ENCODE measurements around the gene SERPINA5.

SERPINA5 gene

GRCh38 chr14:94548999-94549985 lies 31.9 kb upstream of the SERPINA5 start:
- DNase-seq (ENCODE audit: low read depth in 4 of 4, low spot score in 1 of 4) = peak; percentile 20 to 48 (median 40)

GRCh38 chr14:94550041-94550440 lies 31.2 kb upstream of the SERPINA5 start:
- DNase-seq (ENCODE audit: low read depth in 4 of 4, low spot score in 1 of 4) = no peak

DNA sequence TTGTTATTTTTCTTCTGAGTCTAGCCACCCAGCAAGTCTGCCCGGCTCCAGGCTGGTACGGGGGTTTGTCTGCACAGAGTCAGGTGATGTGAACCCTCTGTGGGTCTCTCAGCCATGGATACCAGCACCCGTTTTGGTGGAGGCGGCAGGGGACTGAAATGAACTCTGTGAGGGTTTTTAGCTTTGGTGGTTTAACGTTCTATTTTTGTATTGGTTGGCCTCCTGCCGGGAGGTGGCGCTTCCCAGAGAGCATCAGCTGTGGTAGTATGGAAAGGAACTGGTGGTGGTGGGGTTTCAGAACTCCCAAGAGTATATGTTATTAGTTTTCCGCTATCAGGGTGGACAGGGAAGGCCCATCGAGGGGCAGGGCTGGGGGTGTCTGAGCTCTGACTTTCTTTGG lies 25.2 kb upstream of the SERPINA5 start:
- DNase-seq (ENCODE audit: low read depth in 4 of 4, low spot score in 1 of 4) = no peak

- no peak for DNase-seq (ENCODE audit: low read depth in 4 of 4, low spot score in 1 of 4)
These were observed 23.9 kb upstream of the SERPINA5 start for GRCh38 chr14:94557327-94557726.

DNA sequence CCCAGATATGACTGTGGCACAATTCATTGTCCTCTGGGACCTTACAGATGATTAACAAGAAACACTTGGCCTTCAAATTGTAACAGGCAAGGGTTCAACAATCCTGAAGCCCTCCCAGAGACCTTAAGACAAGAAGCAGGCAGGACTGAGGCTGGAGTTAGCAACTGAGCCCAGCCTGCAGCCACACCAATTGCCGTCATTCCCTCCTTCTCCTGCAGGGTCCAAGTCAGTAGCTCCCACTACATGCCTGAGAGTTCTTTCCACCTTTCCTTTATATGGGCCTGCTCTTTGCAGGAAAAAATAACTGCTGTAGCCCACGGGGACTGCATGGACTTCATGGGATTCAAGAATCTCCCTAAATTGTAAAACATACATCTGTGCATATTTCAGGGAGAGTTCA lies 22.4 kb upstream of the SERPINA5 start:
- no peak for DNase-seq (ENCODE audit: low read depth in 4 of 4, low spot score in 1 of 4)

DNA sequence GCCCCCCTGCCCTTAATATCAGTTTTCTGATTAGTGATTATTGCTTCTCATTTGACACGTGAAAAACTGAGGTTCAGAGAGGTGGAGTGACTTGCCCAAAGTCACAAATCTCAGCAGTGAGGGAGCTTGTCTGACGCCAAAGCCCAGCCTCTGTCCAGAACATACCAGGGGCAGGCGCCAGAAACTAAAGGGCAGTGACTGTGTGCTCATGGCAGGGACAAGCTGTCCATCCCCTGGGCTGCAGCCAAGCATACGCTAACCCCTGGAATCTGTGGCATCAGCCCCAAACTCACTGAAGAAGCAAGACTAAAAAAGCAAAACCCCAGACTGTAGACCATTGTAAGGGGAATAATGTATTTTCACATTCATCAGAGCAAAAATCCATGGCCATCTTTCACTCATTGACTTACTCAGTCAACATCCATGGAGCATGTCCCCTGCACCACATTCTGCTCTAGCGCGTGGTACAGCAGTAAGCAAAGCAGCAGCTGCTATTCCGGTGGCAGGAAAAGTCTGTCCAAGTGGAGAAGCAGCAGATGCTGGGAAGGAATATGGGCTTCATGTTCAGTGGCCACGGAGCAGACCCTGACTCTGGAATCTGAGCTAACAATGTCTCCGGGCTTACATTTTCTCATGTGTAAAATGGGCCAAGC lies 21.5 kb upstream of the SERPINA5 start:
- DNase-seq (ENCODE audit: low read depth in 4 of 4, low spot score in 1 of 4) = no peak

GRCh38 chr14:94560291-94560665 lies 20.9 kb upstream of the SERPINA5 start:
- DNase-seq (ENCODE audit: low read depth in 4 of 4, low spot score in 1 of 4) = no peak

GRCh38 chr14:94560751-94561655 lies 20.2 kb upstream of the SERPINA5 start, which contains the start of gene SERPINA4:
TSS of gene SERPINA4 (plus strand) at chr14:94561442. CDS start at chr14:94563483, 2,041 bp downstream.
- DNase-seq (ENCODE audit: low read depth in 4 of 4, low spot score in 1 of 4) = no peak

DNA sequence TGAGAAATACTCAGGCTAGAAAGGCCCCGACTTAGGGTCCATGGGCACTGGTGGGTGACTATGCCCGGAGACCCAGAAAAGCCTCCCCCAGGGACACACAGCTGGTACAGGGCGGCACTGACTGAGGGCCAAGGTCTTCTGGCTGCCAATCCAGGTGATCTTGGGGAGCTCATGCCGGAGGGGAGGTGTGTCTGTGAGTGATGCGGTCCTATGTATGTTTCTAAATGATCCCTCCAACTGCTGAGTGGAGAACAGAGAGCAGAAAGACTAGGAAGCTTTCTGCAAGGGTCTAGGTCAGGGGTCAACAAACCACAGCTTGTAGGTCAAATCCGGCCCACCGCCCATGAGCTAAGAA lies 19.6 kb upstream of the SERPINA5 start:
- no peak for DNase-seq (ENCODE audit: low read depth in 4 of 4, low spot score in 1 of 4)

DNA sequence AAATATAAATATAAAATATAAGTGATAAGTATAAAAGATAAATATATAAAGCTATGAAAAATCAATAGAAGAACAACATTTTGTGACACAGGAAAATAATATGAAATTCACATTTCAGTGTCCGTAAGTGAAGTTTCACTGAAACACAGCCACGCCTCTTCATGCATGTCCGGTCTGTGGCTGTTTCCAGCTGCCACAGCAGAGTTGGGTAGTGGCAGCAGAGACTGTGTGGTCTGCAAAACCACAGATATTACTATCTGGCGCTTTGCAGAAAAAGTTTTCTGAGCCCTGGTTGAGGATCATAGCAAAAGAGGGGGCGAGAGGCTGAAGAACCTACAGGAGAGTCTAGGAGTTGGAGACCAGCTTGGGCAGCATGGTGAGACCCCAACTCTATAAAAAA lies 19.2 kb upstream of the SERPINA5 start:
- no peak for DNase-seq (ENCODE audit: low read depth in 4 of 4, low spot score in 1 of 4)

- DNase-seq (ENCODE audit: low read depth in 4 of 4, low spot score in 1 of 4) = no peak
These were observed 18.0 kb upstream of the SERPINA5 start for GRCh38 chr14:94562941-94563883.

GRCh38 chr14:94564381-94564780 lies 16.8 kb upstream of the SERPINA5 start:
- DNase-seq (ENCODE audit: low read depth in 4 of 4, low spot score in 1 of 4) = no peak

DNA sequence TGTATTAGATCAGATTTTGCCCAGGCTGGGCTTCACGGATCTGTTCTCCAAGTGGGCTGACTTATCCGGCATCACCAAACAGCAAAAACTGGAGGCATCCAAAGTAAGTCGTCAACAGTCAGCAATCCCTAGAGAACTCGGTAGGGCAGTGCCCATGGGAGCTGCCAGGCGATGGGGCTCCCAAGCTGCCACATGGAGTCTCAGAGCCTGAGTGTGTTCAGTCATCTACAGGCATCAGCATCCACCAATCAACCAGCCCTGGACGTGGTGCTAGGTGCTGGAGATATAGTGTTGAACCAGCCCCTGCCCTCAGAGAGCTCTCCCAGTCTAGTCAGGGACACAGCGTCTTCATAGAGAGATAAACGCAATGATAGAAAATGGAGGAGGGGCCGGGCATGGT lies 13.0 kb upstream of the SERPINA5 start:
- DNase-seq (ENCODE audit: low read depth in 4 of 4, low spot score in 1 of 4) = no peak

GRCh38 chr14:94569381-94570001 lies 11.7 kb upstream of the SERPINA5 start:
- DNase-seq (ENCODE audit: low read depth in 4 of 4, low spot score in 1 of 4) = no peak

DNA sequence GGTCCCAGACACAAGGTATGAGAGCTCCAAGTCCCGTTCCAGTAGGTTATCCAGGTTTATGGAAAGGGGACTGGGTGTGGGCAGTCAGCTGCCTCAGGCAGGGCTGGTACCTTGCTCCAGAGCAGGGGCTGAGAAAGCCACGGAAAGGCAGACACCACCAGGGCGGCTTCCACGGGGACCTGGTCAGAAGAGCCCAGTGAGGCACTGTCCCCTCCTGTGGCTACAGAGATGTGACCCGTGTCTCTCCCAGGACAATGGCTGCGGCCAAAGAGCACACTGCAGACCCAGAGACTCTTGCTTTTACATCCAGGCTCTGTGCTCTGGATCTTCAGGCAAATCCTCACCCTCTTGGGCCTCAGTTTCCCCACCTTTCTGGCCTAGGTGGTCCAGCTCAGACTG lies 11.2 kb upstream of the SERPINA5 start:
- DNase-seq (ENCODE audit: low read depth in 4 of 4, low spot score in 1 of 4) = no peak

DNA sequence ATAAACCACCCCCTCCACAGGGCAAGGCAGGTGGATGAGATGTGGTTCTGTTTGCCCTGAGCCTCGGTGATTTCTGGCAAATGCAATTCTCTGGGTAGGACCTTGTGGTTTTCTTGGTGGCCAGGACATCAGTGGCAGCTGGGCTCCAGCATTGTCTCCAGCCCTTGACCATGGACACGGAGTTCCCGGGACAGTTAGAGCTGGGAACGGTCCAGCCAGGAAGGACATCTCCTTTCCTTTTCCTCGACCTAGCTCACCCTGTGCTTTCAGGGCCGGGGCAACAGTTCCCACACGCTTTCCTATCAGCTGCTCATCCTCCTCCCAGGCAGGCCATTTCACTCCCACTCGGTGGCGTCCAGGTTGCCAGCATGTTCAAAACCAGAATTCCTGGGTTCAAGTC lies 10.8 kb upstream of the SERPINA5 start:
- no peak for DNase-seq (ENCODE audit: low read depth in 4 of 4, low spot score in 1 of 4)

GRCh38 chr14:94571395-94571794 lies 9.8 kb upstream of the SERPINA5 start:
- no peak for DNase-seq (ENCODE audit: low read depth in 4 of 4, low spot score in 1 of 4)

- DNase-seq (ENCODE audit: low read depth in 4 of 4, low spot score in 1 of 4) = no peak
These were observed 9.3 kb upstream of the SERPINA5 start for GRCh38 chr14:94571950-94572349.

DNA sequence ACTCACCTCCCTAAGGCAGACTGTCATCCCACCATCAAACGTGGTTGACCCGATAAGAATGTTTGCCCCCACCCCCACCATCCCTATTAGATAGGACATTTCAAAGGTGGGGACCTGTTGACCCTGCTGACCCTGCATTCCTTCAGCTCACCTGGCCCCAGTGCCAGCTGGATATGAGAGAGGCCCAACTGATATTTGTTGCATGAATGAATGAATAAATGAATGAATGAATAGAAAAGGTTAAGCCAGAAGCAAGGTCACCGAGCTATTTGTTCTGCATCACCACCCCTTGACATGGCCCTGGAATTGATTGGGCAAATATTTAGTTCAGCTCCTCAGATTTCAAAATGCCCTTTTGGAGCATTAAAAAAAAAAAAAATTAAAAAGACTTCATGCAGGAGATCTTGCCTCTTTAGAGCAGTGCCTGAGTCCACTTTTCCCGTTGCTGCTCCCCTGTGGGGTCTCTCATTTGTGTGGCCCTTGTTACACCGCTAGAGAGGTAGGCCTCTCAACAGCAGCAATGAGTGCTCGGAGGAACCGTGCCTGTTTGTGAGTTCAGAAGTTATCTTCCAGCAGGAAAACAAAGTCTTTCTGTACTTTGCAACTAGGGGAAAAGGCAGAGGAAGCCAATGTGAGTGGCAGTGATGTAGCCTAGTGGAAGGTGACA lies 8.5 kb upstream of the SERPINA5 start:
- no peak for DNase-seq (ENCODE audit: low read depth in 4 of 4, low spot score in 1 of 4)

Measured in stimulated activated CD4-positive, alpha-beta T cell treated with anti-CD3 and anti-CD28 coated beads, Interleukin-1b, Interleukin-23, amount 100 ng/mL, for 24 hours (primary cell).